H1 (cell line): ENCODE data around the gene CDK8. TPM values are rescaled to one million over a fixed set of nuclear protein-coding genes. Genes with fewer than 3 reads are reported as not detected.

Experiments
- CTCF ChIA-PET: fragments of 300-600 bp; sonication (Branson Sonifier 250); formaldehyde crosslinking; loops from one replicate; lab custom pipeline; 2021; ENCODE audit not compliant: partially characterized antibody; lab: Charles Lee
- POLR2A ChIA-PET: fragments of 300-600 bp; sonication (Branson Sonifier 250); formaldehyde crosslinking; loops from one replicate; lab custom pipeline; 2021; ENCODE audit warnings: inconsistent platforms; ENCODE audit not compliant: partially characterized antibody; lab: Charles Lee
- DNase-seq, 2 experiments: peaks; one replicate each; pipeline versions ENCODE4 v3.0.0 to v3.0.0-alpha.2; 2010 to 2022; ENCODE audit warnings: low spot score in 2 of 2, low read depth in 1 of 2, mixed read lengths in 1 of 2
- FAIRE-seq: peaks from 2 replicates; lab custom pipeline; 2011; peaks lifted over from hg19 to GRCh38; lab: Jason Lieb, UNC
- H2AFZ ChIP-seq: 2 replicates; pipeline ENCODE4 v1.8.1; 2012; ENCODE audit warnings: low read length, inconsistent platforms
- H2AK5ac ChIP-seq: 2 replicates; pipeline ENCODE4 v1.6.1; 2013; ENCODE audit warnings: low read depth, low read length
- H2BK120ac ChIP-seq: replicated peaks from 2 replicates; pipeline ENCODE3; 2013; ENCODE audit warnings: low read depth, low read length, inconsistent platforms
- H2BK12ac ChIP-seq: 2 replicates; pipeline ENCODE4 v1.6.1; 2013; ENCODE audit warnings: low read depth, low read length
- H2BK15ac ChIP-seq: 2 replicates; pipeline ENCODE4 v1.6.1; 2013; ENCODE audit warnings: low read length
- H2BK20ac ChIP-seq: 2 replicates; pipeline ENCODE4 v1.6.1; 2013; ENCODE audit warnings: low read length
- H2BK5ac ChIP-seq: 2 replicates; pipeline ENCODE4 v1.6.1; 2013; ENCODE audit warnings: low read depth, low read length
- H3K14ac ChIP-seq: 2 replicates; pipeline ENCODE4 v1.6.1; 2013; ENCODE audit warnings: inconsistent platforms; ENCODE audit not compliant: insufficient read length
- H3K18ac ChIP-seq: 2 replicates; pipeline ENCODE4 v1.6.1; 2013; ENCODE audit warnings: low read length; ENCODE audit errors: extremely low read depth
- H3K23ac ChIP-seq: 2 replicates; pipeline ENCODE4 v1.6.1; 2013; ENCODE audit warnings: inconsistent platforms; ENCODE audit not compliant: insufficient read length
- H3K23me2 ChIP-seq: 2 replicates; pipeline ENCODE4 v1.6.1; 2013; ENCODE audit warnings: low read depth, low read length
- H3K27ac ChIP-seq: 2 replicates; pipeline ENCODE4 v1.6.1; 2011; ENCODE audit warnings: low read depth, low read length, inconsistent platforms
- H3K27me3 ChIP-seq, 4 experiments: replicated peaks in 1 of 4; 1 replicate in 1 of 4; 2 replicates in 3 of 4; pipeline versions ENCODE4 v1.6.1 to v1.8.1; 2011 to 2013; ENCODE audit warnings: low read length in 3 of 4, mild to moderate bottlenecking in 3 of 4, inconsistent platforms in 2 of 4, mixed read lengths in 2 of 4, moderate library complexity in 1 of 4; ENCODE audit not compliant: control insufficient read depth in 3 of 4, insufficient read depth in 3 of 4; ENCODE audit errors: extremely low read depth in 1 of 4
- H3K36me3 ChIP-seq, 4 experiments: 2 replicates each; pipeline versions ENCODE4 v1.6.1 to v1.8.1; 2011 to 2013; ENCODE audit warnings: mild to moderate bottlenecking in 4 of 4, low read length in 3 of 4, moderate library complexity in 2 of 4, control low read depth in 1 of 4, inconsistent platforms in 1 of 4; ENCODE audit not compliant: insufficient read depth in 4 of 4, control insufficient read depth in 2 of 4
- H3K4ac ChIP-seq: replicated peaks from 2 replicates; pipeline ENCODE3; 2013; ENCODE audit warnings: low read length, low read depth, mixed read lengths, inconsistent platforms; ENCODE audit not compliant: insufficient read length
- H3K4me1 ChIP-seq, 4 experiments: replicated peaks in 1 of 4; 1 replicate in 1 of 4; 2 replicates in 3 of 4; pipeline versions ENCODE4 v1.6.1 to v1.8.1; 2011 to 2013; ENCODE audit warnings: low read length in 3 of 4, inconsistent platforms in 2 of 4, mixed read lengths in 1 of 4; ENCODE audit not compliant: insufficient read depth in 4 of 4, control insufficient read depth in 3 of 4
- H3K4me2 ChIP-seq, 2 experiments: 2 replicates each; pipeline versions ENCODE4 v1.6.1 to v1.8.1; 2011 to 2013; ENCODE audit warnings: low read depth in 2 of 2, low read length in 2 of 2, control low read depth in 1 of 2, inconsistent platforms in 1 of 2, mild to moderate bottlenecking in 1 of 2; ENCODE audit not compliant: insufficient read depth in 1 of 2
- H3K4me3 ChIP-seq, 4 experiments: fragments of 200-600, 300-600 bp in 1 of 4; sonication (generic), shearing (Covaris generic), sonication (Bioruptor Twin) in 1 of 4; 2 replicates each; pipeline versions ENCODE4 v1.5.1 to v1.8.1; 2011 to 2016; ENCODE audit warnings: low read length in 4 of 4, low read depth in 3 of 4, control low read depth in 2 of 4, inconsistent platforms in 2 of 4, mild to moderate bottlenecking in 2 of 4, mixed read lengths in 1 of 4, moderate library complexity in 1 of 4; ENCODE audit not compliant: insufficient read depth in 2 of 4; ENCODE audit errors: extremely low read depth in 1 of 4
- H3K56ac ChIP-seq: replicated peaks from 2 replicates; pipeline ENCODE3; 2013; ENCODE audit warnings: low read depth, mild to moderate bottlenecking, mixed read lengths, low read length, inconsistent platforms; ENCODE audit not compliant: insufficient read length
- H3K79me1 ChIP-seq: 2 replicates; pipeline ENCODE4 v1.6.1; 2013; ENCODE audit warnings: low read depth, low read length, control low read depth
- H3K79me2 ChIP-seq, 2 experiments: 2 replicates each; pipeline versions ENCODE4 v1.6.1 to v1.8.1; 2012 to 2013; ENCODE audit warnings: low read length in 2 of 2, mild to moderate bottlenecking in 2 of 2, inconsistent platforms in 1 of 2; ENCODE audit not compliant: insufficient read depth in 2 of 2, control insufficient read depth in 1 of 2
- H3K9ac ChIP-seq, 4 experiments: replicated peaks in 1 of 4; 1 replicate in 1 of 4; 2 replicates in 3 of 4; pipeline versions ENCODE4 v1.6.1 to v1.8.1; 2011 to 2013; ENCODE audit warnings: low read depth in 3 of 4, low read length in 3 of 4, control low read depth in 2 of 4, mild to moderate bottlenecking in 2 of 4, moderate library complexity in 2 of 4, inconsistent platforms in 1 of 4; ENCODE audit errors: extremely low read depth in 1 of 4
- H3K9me3 ChIP-seq, 2 experiments: 2 replicates each; pipeline versions ENCODE4 v1.6.1 to v1.8.1; 2012 to 2013; ENCODE audit warnings: mild to moderate bottlenecking in 2 of 2, moderate library complexity in 2 of 2, control low read depth in 1 of 2, inconsistent platforms in 1 of 2, low read depth in 1 of 2, low read length in 1 of 2, mixed read lengths in 1 of 2; ENCODE audit not compliant: insufficient read depth in 2 of 2
- H4K20me1 ChIP-seq, 2 experiments: replicated peaks in 1 of 2; 2 replicates each; pipeline versions ENCODE3 to v1.8.1; 2011 to 2013; ENCODE audit warnings: inconsistent platforms in 2 of 2, low read length in 2 of 2, mild to moderate bottlenecking in 1 of 2; ENCODE audit not compliant: insufficient read depth in 2 of 2, control insufficient read depth in 1 of 2
- H4K5ac ChIP-seq: 2 replicates; pipeline ENCODE4 v1.6.1; 2013; ENCODE audit warnings: low read length, low read depth, mixed read lengths, inconsistent platforms; ENCODE audit not compliant: insufficient read length
- H4K8ac ChIP-seq: 2 replicates; pipeline ENCODE4 v1.8.0; 2013; ENCODE audit warnings: mild to moderate bottlenecking, moderate library complexity, low read length, inconsistent platforms; ENCODE audit not compliant: insufficient read depth; ENCODE audit errors: extremely low read depth
- H4K91ac ChIP-seq: replicated peaks from 2 replicates; pipeline ENCODE3; 2013; ENCODE audit warnings: low read length, mixed read lengths, inconsistent platforms; ENCODE audit not compliant: insufficient read length
- BCL11A ChIP-seq, 2 experiments: IDR thresholded peaks; one replicate each; pipeline ENCODE4 v1.6.1; 2011; ENCODE audit warnings: low read depth in 2 of 2, low read length in 2 of 2, mild to moderate bottlenecking in 2 of 2
- CBX8 ChIP-seq: fragments of 300-800, 300-1000 bp; sonication (generic); IDR thresholded peaks from 2 replicates; pipeline ENCODE4 v1.7.1; 2016; ENCODE audit warnings: low read depth, low read length, borderline replicate concordance
- CREB1 ChIP-seq: IDR thresholded peaks from 2 replicates; pipeline ENCODE4 v1.6.1; 2012; ENCODE audit warnings: inconsistent platforms
- GABPA ChIP-seq: IDR thresholded peaks from 2 replicates; pipeline ENCODE4 v1.6.1; 2011; ENCODE audit warnings: mild to moderate bottlenecking, low read length, moderate library complexity, borderline replicate concordance; ENCODE audit not compliant: insufficient read depth
- JUND ChIP-seq: IDR thresholded peaks from 2 replicates; pipeline ENCODE4 v1.6.1; 2011; ENCODE audit warnings: mild to moderate bottlenecking, improper control_type of control experiment, low read length
- KDM4A ChIP-seq: IDR thresholded peaks from one replicate; pipeline ENCODE4 v1.7.1; 2012; ENCODE audit warnings: low read depth, mild to moderate bottlenecking, moderate library complexity, low read length, inconsistent platforms; ENCODE audit not compliant: severe bottlenecking
- NRF1 ChIP-seq: IDR thresholded peaks from 2 replicates; pipeline ENCODE4 v1.6.1; 2011; ENCODE audit warnings: mild to moderate bottlenecking, low read depth, low read length, improper control_type of control experiment
- PHF8 ChIP-seq: fragments of 200-600 bp; sonication (generic); conservative IDR thresholded peaks from 2 replicates; pipeline ENCODE4 v1.7.1; 2012; ENCODE audit warnings: low read depth, mild to moderate bottlenecking, inconsistent platforms, low read length, moderate library complexity
- POU5F1 ChIP-seq: IDR thresholded peaks from 2 replicates; pipeline ENCODE4 v1.6.1; 2011; ENCODE audit warnings: low read depth, mild to moderate bottlenecking, low read length, moderate library complexity
- RFX5 ChIP-seq: IDR thresholded peaks from 2 replicates; pipeline ENCODE4 v1.6.1; 2011; ENCODE audit warnings: low read depth, low read length, improper control_type of control experiment, borderline replicate concordance
- TAF1 ChIP-seq: IDR thresholded peaks from 2 replicates; pipeline ENCODE4 v1.6.1; 2011; ENCODE audit warnings: mild to moderate bottlenecking, low read depth, low read length
- YY1 ChIP-seq: IDR thresholded peaks from 2 replicates; pipeline ENCODE4 v1.6.1; 2011; ENCODE audit warnings: low read depth, mild to moderate bottlenecking, low read length
- WGBS, 2 experiments: shearing (Covaris generic) in 1 of 2; methylation state at CpG; one replicate each; pipeline versions ENCODE4 v1.1.6 to v1.1.7; 2013 to 2015; ENCODE audit warnings: low lambda C conversion rate in 2 of 2, mixed read lengths in 2 of 2, inconsistent platforms in 1 of 2, low coverage in 1 of 2, missing lambda C conversion rate in 1 of 2; ENCODE audit not compliant: insufficient replicate concordance in 2 of 2, insufficient coverage in 1 of 2, insufficient read length in 1 of 2; ENCODE audit errors: extremely low coverage in 1 of 2, missing lambda C conversion rate in 1 of 2; 5-methylcytosine and 5-hydroxymethylcytosine counted together
- polyA plus RNA-seq, 7 experiments: library from polyadenylated mRNA; depleted of rRNA in 3 of 7; stranded (reverse) in 5 of 7; unstranded in 2 of 7; fragments of >200 nt in 5 of 7; fragments of 200-250 nt in 2 of 7; gene quantifications; 1 replicate in 5 of 7; 2 replicates in 1 of 7; 4 replicates in 1 of 7; pipeline versions ENCODE4 v1.2.1 to v1.2.3, GENCODE V29; 2011 to 2013; ENCODE audit warnings: missing spikeins in 2 of 7, mixed read lengths in 2 of 7
- total RNA-seq: library from RNA; stranded (reverse); fragmentation: NEBNext Ultra II Directional; extraction: Animal tissue kit (Norgen Biotek cat#: 25700); gene quantifications from 2 replicates; pipeline ENCODE4 v1.2.1, GENCODE V29; 2021
- TF ChIP-seq, protein P1 (sequence below), 3 experiments: IDR thresholded peaks; 1 replicate in 2 of 3; 2 replicates in 1 of 3; pipeline versions ENCODE4 v1.5.1 to v1.6.1; 2011; ENCODE audit warnings: low read length in 3 of 3, mild to moderate bottlenecking in 3 of 3, inconsistent platforms in 2 of 3, low read depth in 1 of 3, moderate library complexity in 1 of 3; ENCODE audit not compliant: insufficient read depth in 1 of 3; ENCODE audit errors: control extremely low read depth in 1 of 3

Gene CDK8
- total and polyA plus RNA-seq, 2 of the 8 experiments (the other 6 are each of a cell fraction or from before 2014, with no cell fraction given), result 22.1 to 25.6 TPM

DNA sequence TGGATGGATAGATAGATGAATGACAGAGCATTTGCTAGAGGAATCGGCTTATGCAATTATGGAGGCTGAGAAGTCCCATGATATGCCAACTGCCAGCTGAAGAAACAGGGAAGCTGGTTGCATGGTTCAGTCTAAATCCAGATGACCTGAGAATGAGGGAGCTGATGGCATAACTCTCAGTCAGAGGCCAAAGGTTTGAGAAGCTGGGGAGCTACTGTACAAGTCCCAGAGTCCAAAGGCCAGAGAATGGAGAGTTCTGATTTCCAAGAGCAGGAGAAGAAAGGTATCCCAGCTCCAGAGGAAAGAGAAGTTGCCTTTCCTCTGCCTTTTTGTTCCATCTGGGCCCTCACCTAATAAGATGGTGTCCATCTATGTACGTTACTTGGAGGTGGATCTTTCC is 108.3 kb downstream of the CDK8 start:
- Histone ChIP-seq H3K27me3 (no peaks in the 10 kb centered on the region), H3K4me2 (no peak overlapping the region), H2AK5ac (no peak overlapping the region), H3K4me1 (no peaks in the 10 kb centered on the region), H2BK20ac (no peak overlapping the region), H3K14ac (no peak overlapping the region), H3K9me3 (no peaks in the 10 kb centered on the region), H4K8ac (no peak overlapping the region), H3K23ac (no peak overlapping the region), H2BK5ac (no peak overlapping the region), H4K91ac (no peak overlapping the region), H3K79me2 (no peaks in the 10 kb centered on the region), H4K5ac (no peak overlapping the region), H3K36me3 (peaks cover 0 to 2% (median 0%) of the 10 kb centered on the region in 4 experiments; a peak in 1 of 8 replicates), H3K79me1 (no peaks in the 10 kb centered on the region), H3K4ac (no peak overlapping the region), H2BK120ac (no peak overlapping the region), H2BK15ac (no peak overlapping the region), H3K18ac (no peak overlapping the region), H3K56ac (no peak overlapping the region), H3K27ac (no peak overlapping the region), H3K23me2 (no peaks in the 10 kb centered on the region; the same call in 1 of the 2 replicates), H4K20me1 (no peaks in the 10 kb centered on the region), H2BK12ac (no peak overlapping the region), H2AFZ (no peak overlapping the region), H3K9ac (no peak overlapping the region), H3K4me3 (no peak overlapping the region)
- FAIRE-seq, result no peak
- DNase-seq, result no peak
- WGBS, 2 experiments, result 91% methylated on average over 2 of the region's 2 CpGs; no CpG with 5 or more reads in 1 of the 2 experiments
- ChIA-PET CTCF (interaction anchor here (0.8 kb wide), 1 partner anchor 33 kb away, joined by 3 read pairs; no protein-coding TSS in a partner anchor), POLR2A (no interaction called here)
- no peak for TF ChIP-seq POU5F1
- no peak for TF ChIP-seq GABPA
- TF ChIP-seq TAF1, result no peak
- TF ChIP-seq PHF8, result no peak
- no peak for TF ChIP-seq RFX5
- TF ChIP-seq CREB1, result no peak
- no peak for TF ChIP-seq CBX8
- no peak for TF ChIP-seq JUND
- TF ChIP-seq KDM4A, result no peak
- TF ChIP-seq BCL11A (IDR thresholded peaks at IDR 0.05; ENCODE audit: low read depth in 2 of 2, low read length in 2 of 2), result no peak
- no peak for TF ChIP-seq YY1
- no peak for TF ChIP-seq NRF1
- TF ChIP-seq, protein P1, sequence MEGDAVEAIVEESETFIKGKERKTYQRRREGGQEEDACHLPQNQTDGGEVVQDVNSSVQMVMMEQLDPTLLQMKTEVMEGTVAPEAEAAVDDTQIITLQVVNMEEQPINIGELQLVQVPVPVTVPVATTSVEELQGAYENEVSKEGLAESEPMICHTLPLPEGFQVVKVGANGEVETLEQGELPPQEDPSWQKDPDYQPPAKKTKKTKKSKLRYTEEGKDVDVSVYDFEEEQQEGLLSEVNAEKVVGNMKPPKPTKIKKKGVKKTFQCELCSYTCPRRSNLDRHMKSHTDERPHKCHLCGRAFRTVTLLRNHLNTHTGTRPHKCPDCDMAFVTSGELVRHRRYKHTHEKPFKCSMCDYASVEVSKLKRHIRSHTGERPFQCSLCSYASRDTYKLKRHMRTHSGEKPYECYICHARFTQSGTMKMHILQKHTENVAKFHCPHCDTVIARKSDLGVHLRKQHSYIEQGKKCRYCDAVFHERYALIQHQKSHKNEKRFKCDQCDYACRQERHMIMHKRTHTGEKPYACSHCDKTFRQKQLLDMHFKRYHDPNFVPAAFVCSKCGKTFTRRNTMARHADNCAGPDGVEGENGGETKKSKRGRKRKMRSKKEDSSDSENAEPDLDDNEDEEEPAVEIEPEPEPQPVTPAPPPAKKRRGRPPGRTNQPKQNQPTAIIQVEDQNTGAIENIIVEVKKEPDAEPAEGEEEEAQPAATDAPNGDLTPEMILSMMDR (IDR thresholded peaks at IDR 0.05; ENCODE audit: control extremely low read depth in 1 of 3, insufficient read depth in 1 of 3, low read depth in 1 of 3, low read length in 3 of 3), result no peak
